K562 (cell line): Measurements from ENCODE around the gene NEMF. TPM values are rescaled to one million over a fixed set of nuclear protein-coding genes. Genes with fewer than 3 reads are reported as not detected.

ENCODE experiments used
- BCL6 ChIP-seq: fragments of 250-450 bp; sonication (Bioruptor Pico); IDR thresholded peaks from 2 replicates; pipeline ENCODE4 v1.4.0; 2020
- CREB3 ChIP-seq: fragments of 450-650 bp; conservative IDR thresholded peaks from 2 replicates; pipeline ENCODE4 v1.6.1; 2016; ENCODE audit warnings: missing genetic modification characterization, low read depth, mild to moderate bottlenecking, missing compliant biosample characterization, moderate library complexity
- CTCFL ChIP-seq: IDR thresholded peaks from 2 replicates; pipeline ENCODE4 v1.6.1; 2011; ENCODE audit warnings: borderline replicate concordance, low read depth, mild to moderate bottlenecking, moderate library complexity, low read length; ENCODE audit not compliant: insufficient read depth, poor library complexity, severe bottlenecking
- FOXA1 ChIP-seq: fragments of 450-650 bp; IDR thresholded peaks from 2 replicates; pipeline ENCODE4 v1.6.1; 2016; ENCODE audit warnings: mild to moderate bottlenecking, borderline replicate concordance
- GABPB1 ChIP-seq: sonication (generic); formaldehyde crosslinking; IDR thresholded peaks from 2 replicates; pipeline ENCODE4 v1.8.0; 2022; ENCODE audit warnings: mild to moderate bottlenecking, missing genetic modification reagents
- HMBOX1 ChIP-seq: sonication (generic); IDR thresholded peaks from 2 replicates; pipeline ENCODE4 v1.6.1; 2016
- KDM2B ChIP-seq: fragments of 250-450 bp; sonication (Bioruptor Pico); IDR thresholded peaks from 2 replicates; pipeline ENCODE4 v1.8.0; 2021; ENCODE audit warnings: mild to moderate bottlenecking, moderate library complexity
- MAFG ChIP-seq: fragments of 450-650 bp; conservative IDR thresholded peaks from 2 replicates; pipeline ENCODE4 v1.6.1; 2016; ENCODE audit warnings: missing genetic modification characterization, missing compliant biosample characterization
- MCM3 ChIP-seq: fragments of 450-650 bp; IDR thresholded peaks from 2 replicates; pipeline ENCODE4 v1.6.1; 2016
- MNT ChIP-seq, 2 experiments: fragments of 450-650 bp; conservative IDR thresholded peaks; 2 replicates each; pipeline ENCODE4 v1.6.1; 2017; ENCODE audit warnings: mild to moderate bottlenecking in 2 of 2, moderate library complexity in 2 of 2
- NRF1 ChIP-seq, 2 experiments: fragments of 450-650 bp; IDR thresholded peaks in 1 of 2; conservative IDR thresholded peaks in 1 of 2; 2 replicates each; pipeline ENCODE4 v1.6.1; 2014; ENCODE audit warnings: mild to moderate bottlenecking in 2 of 2
- SIRT6 ChIP-seq: IDR thresholded peaks from one replicate; pipeline ENCODE4 v1.6.1; 2012; ENCODE audit warnings: low read depth, mild to moderate bottlenecking, control low read depth, inconsistent platforms, low read length, moderate library complexity
- ZHX1 ChIP-seq: fragments of 150-350 bp; conservative IDR thresholded peaks from 2 replicates; pipeline ENCODE4 v1.6.1; 2014; ENCODE audit warnings: low read length
- ZMIZ1 ChIP-seq, 2 experiments: fragments of 150-350 bp in 1 of 2; IDR thresholded peaks; 2 replicates each; pipeline ENCODE4 v1.6.1; 2012 to 2016; ENCODE audit warnings: low read depth in 2 of 2, low read length in 2 of 2, mild to moderate bottlenecking in 1 of 2, moderate library complexity in 1 of 2
- polyA plus RNA-seq, 8 experiments: library from polyadenylated mRNA; depleted of rRNA in 4 of 8; stranded (reverse) in 5 of 8; unstranded in 3 of 8; fragments of >200 nt; fragmentation: Nextera tagmentation in 2 of 8; fragmentation: Illumina TruSeq in 1 of 8; extraction: Ambion mirVana in 2 of 8; extraction: Trizol in 1 of 8; gene quantifications; 2 replicates each; pipeline versions ENCODE4 v1.2.1 to v1.2.3, GENCODE V29; 2011 to 2014; ENCODE audit warnings: inconsistent platforms in 1 of 8, missing spikeins in 1 of 8
- total RNA-seq, 7 experiments: library from RNA; depleted of rRNA in 6 of 7; stranded (reverse); fragments of >200 nt in 6 of 7; fragmentation: Illumina TruSeq in 2 of 7; extraction: Trizol in 2 of 7; gene quantifications; 2 replicates each; pipeline versions ENCODE4 v1.2.1 to v1.2.3, GENCODE V29; 2011 to 2021; ENCODE audit warnings: low replicate concordance in 1 of 7

NEMF gene
- total and polyA plus RNA-seq, 9 of the 15 experiments (the other 6 are each of a cell fraction or from before 2014, with no cell fraction given): 38.8 to 94.4 (median 61.0) TPM

- TF ChIP-seq KDM2B (CRISPR knock-in tag) (no peak), ZHX1 (no peak), FOXA1 (no peak), MCM3 (no peak), SIRT6 (no peak), CTCFL (peak; percentile 25), BCL6 (no peak), ZMIZ1 (IDR thresholded peaks at IDR 0.05; ENCODE audit: low read depth in 2 of 2, low read length in 2 of 2) (no peak), CREB3 (tag) (no peak), HMBOX1 (no peak), MNT (conservative IDR thresholded peaks at IDR 0.05) (peak; percentile 82 to 88), NRF1 (conservative IDR thresholded peaks at IDR 0.05 in 1 of 2, IDR thresholded peaks at IDR 0.05 in 1 of 2) (peak; percentile 90 to 92), GABPB1 (CRISPR knock-in tag) (peak; percentile 30), MAFG (tag) (no peak)
Observed at GRCh38 chr14:49892636-49893308, 40.2 kb upstream of the NEMF start, which contains the start of gene ARF6 (continued).
